ENCODE results near the gene MOCS1. TPM values are rescaled to one million over a fixed set of nuclear protein-coding genes. Genes with fewer than 3 reads are reported as not detected.

The MOCS1 gene
- total and polyA plus RNA-seq, 2 donors (not counting 1 experiment from before 2014, with no cell fraction given): 0.15 TPM; not detected in 1

DNA sequence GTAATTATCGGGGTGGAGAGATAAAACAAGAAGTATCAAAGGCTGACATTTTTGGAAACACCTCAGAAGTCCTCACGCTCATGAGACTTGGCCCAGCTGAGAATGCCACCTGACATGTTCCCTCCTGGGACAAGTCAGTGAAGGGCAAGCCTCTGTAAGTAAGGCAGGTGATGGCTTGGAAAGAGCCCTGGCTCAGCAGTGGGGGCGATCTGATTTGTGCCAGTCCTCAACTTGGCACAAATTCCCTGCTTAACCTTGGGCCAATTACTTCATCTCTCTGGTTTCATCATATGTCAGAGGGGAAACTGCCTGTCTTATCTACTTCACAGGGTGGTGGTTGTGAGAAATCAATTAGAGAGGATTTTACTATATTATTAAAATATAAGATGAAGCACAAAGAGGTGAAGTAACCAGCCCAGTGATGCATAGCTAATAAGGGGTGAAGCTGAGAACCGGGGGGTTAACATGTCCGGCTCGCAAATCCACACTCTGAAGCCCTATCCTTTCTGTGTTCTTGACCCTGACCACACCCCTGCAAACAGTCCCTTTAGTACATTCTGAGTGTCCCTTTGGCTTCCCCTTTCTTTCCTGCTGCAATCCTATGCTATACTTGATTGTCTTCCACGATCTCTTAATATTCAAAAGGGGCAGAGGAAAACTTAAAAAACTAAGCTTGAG lies 8.8 kb upstream of the MOCS1 start:
- Mint-ChIP-seq H3K4me1 (no peaks in the 10 kb centered on the region), H3K4me3 (no peak overlapping the region), H3K27me3 (peaks cover 11% of the 10 kb centered on the region), H3K9me3 (ENCODE audit: insufficient read depth) (no peaks in the 10 kb centered on the region), H3K27ac (no peak overlapping the region)
- no peaks in the 10 kb centered on the region for H3K4me1 ChIP-seq (ENCODE audit: control insufficient read depth in 2 of 2, insufficient read depth in 2 of 2, low read length in 2 of 2)
- no peak overlapping the region for H3K27ac ChIP-seq (ENCODE audit: low read length in 2 of 2)
- TF ChIP-seq EZH2 (IDR thresholded peaks at IDR 0.05; ENCODE audit: borderline replicate concordance, insufficient read depth, low read depth, low read length, poor library complexity, severe bottlenecking): no peak
- TF ChIP-seq, protein P1, sequence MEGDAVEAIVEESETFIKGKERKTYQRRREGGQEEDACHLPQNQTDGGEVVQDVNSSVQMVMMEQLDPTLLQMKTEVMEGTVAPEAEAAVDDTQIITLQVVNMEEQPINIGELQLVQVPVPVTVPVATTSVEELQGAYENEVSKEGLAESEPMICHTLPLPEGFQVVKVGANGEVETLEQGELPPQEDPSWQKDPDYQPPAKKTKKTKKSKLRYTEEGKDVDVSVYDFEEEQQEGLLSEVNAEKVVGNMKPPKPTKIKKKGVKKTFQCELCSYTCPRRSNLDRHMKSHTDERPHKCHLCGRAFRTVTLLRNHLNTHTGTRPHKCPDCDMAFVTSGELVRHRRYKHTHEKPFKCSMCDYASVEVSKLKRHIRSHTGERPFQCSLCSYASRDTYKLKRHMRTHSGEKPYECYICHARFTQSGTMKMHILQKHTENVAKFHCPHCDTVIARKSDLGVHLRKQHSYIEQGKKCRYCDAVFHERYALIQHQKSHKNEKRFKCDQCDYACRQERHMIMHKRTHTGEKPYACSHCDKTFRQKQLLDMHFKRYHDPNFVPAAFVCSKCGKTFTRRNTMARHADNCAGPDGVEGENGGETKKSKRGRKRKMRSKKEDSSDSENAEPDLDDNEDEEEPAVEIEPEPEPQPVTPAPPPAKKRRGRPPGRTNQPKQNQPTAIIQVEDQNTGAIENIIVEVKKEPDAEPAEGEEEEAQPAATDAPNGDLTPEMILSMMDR (IDR thresholded peaks at IDR 0.05): no peak
- H4K20me1 ChIP-seq (ENCODE audit: control insufficient read depth, insufficient read depth, low read length, poor library complexity, severe bottlenecking): no peaks in the 10 kb centered on the region
- no peak overlapping the region for H2AFZ ChIP-seq (ENCODE audit: insufficient read depth, low read depth, low read length, poor library complexity, severe bottlenecking)
- H3K36me3 ChIP-seq (replicated peaks in 1 of 2; ENCODE audit: control extremely low read depth in 1 of 2, control insufficient read depth in 1 of 2, extremely low read depth in 1 of 2, insufficient read depth in 2 of 2, low read length in 1 of 2): no peaks in the 10 kb centered on the region
- no peak overlapping the region for H3K4me2 ChIP-seq (replicated peaks; ENCODE audit: low read depth, low read length, poor library complexity, severe bottlenecking)
- no peak for DNase-seq
- H3K4me3 ChIP-seq (ENCODE audit: control extremely low read depth in 1 of 5, extremely low read depth in 1 of 5, insufficient read depth in 1 of 5, low read depth in 2 of 5, low read length in 4 of 5): no peak overlapping the region
- intact Hi-C loops (cut with micrococcal nuclease): no loop called here
- no peak for ATAC-seq (ENCODE audit: low read depth)
- CTCF ChIA-PET: interaction anchor here (0.6 kb wide), 1 partner anchor 15 kb away, joined by 3 read pairs; no protein-coding TSS in a partner anchor
- no peaks in the 10 kb centered on the region for H3K79me2 ChIP-seq (ENCODE audit: control insufficient read depth, insufficient read depth, low read length)
- no peak overlapping the region for H3K9ac ChIP-seq (ENCODE audit: low read length)
- POLR2A ChIA-PET: no interaction called here
- WGBS (ENCODE audit: insufficient coverage): 84% methylated on average over 6 of the region's 7 CpGs
- H3K9me3 ChIP-seq (ENCODE audit: control extremely low read depth in 1 of 3, control insufficient read depth in 2 of 3, insufficient read depth in 1 of 3, low read length in 2 of 3): no peaks in the 10 kb centered on the region
- peaks cover 0 to 6% (median 5%) of the 10 kb centered on the region in 4 experiments for H3K27me3 ChIP-seq (replicated peaks in 1 of 4; ENCODE audit: control extremely low read depth in 1 of 4, control insufficient read depth in 3 of 4, insufficient read depth in 4 of 4, low read length in 3 of 4)

DNA sequence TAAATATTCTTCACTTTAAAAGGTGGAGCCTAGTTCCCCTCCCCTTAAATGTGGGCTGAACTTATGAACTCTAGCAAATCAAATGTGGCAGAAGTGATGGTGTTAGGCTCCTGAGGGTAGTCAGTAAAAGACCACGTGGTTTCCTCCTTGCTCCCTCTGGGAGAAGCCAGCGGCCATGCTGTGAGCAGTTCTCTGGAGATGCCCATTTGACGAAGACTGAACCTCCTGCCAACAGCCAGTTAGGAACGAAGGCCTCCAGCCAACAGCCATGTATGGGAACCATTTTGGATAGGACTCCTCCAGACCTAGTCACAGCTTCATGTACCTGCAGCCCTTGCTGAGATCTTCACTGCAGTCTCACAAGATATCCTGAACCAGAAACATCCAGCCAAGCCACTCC lies 7.6 kb upstream of the MOCS1 start:
- Histone ChIP-seq H2AFZ (ENCODE audit: insufficient read depth, low read depth, low read length, poor library complexity, severe bottlenecking) (no peak overlapping the region), H3K36me3 (replicated peaks in 1 of 2; ENCODE audit: control extremely low read depth in 1 of 2, control insufficient read depth in 1 of 2, extremely low read depth in 1 of 2, insufficient read depth in 2 of 2, low read length in 1 of 2) (no peaks in the 10 kb centered on the region), H3K27ac (ENCODE audit: low read length in 2 of 2) (no peak overlapping the region), H3K4me3 (ENCODE audit: control extremely low read depth in 1 of 5, extremely low read depth in 1 of 5, insufficient read depth in 1 of 5, low read depth in 2 of 5, low read length in 4 of 5) (no peak overlapping the region), H3K9ac (ENCODE audit: low read length) (no peak overlapping the region), H4K20me1 (ENCODE audit: control insufficient read depth, insufficient read depth, low read length, poor library complexity, severe bottlenecking) (no peaks in the 10 kb centered on the region), H3K4me1 (ENCODE audit: control insufficient read depth in 2 of 2, insufficient read depth in 2 of 2, low read length in 2 of 2) (no peaks in the 10 kb centered on the region), H3K4me2 (replicated peaks; ENCODE audit: low read depth, low read length, poor library complexity, severe bottlenecking) (no peak overlapping the region), H3K79me2 (ENCODE audit: control insufficient read depth, insufficient read depth, low read length) (no peaks in the 10 kb centered on the region), H3K27me3 (replicated peaks in 1 of 4; ENCODE audit: control extremely low read depth in 1 of 4, control insufficient read depth in 3 of 4, insufficient read depth in 4 of 4, low read length in 3 of 4) (peaks cover 0 to 8% (median 7%) of the 10 kb centered on the region in 4 experiments), H3K9me3 (ENCODE audit: control extremely low read depth in 1 of 3, control insufficient read depth in 2 of 3, insufficient read depth in 1 of 3, low read length in 2 of 3) (no peaks in the 10 kb centered on the region)
- H3K4me1 Mint-ChIP-seq: no peaks in the 10 kb centered on the region
- POLR2A ChIA-PET: no interaction called here
- intact Hi-C loops (cut with micrococcal nuclease): no loop called here
- CTCF ChIA-PET: no interaction called here
- H3K9me3 Mint-ChIP-seq (ENCODE audit: insufficient read depth): no peaks in the 10 kb centered on the region
- DNase-seq (no peak), ATAC-seq (ENCODE audit: low read depth) (no peak)
- peaks cover 19% of the 10 kb centered on the region for H3K27me3 Mint-ChIP-seq
- H3K27ac Mint-ChIP-seq: no peak overlapping the region
- no peak for TF ChIP-seq EZH2 (IDR thresholded peaks at IDR 0.05; ENCODE audit: borderline replicate concordance, insufficient read depth, low read depth, low read length, poor library complexity, severe bottlenecking)
- TF ChIP-seq, protein P1 (IDR thresholded peaks at IDR 0.05): no peak
- WGBS (ENCODE audit: insufficient coverage): 71% methylated on average over 4 of the region's 4 CpGs
- H3K4me3 Mint-ChIP-seq: no peak overlapping the region

Data from B cell (primary cell).